ENCODE measurements around the gene ZNF672. TPM values are rescaled to one million over a fixed set of nuclear protein-coding genes. Genes with fewer than 3 reads are reported as not detected.

ZNF672 gene
- polyA plus RNA-seq, 1 donor (not counting 4 experiments of a cell fraction or from before 2014, with no cell fraction given), result 12.6 TPM

- Histone ChIP-seq H3K9me1 (ENCODE audit: control insufficient read depth, extremely low read depth, insufficient read depth, low read length) (no peaks in the 10 kb centered on the region), H3K4me3 (ENCODE audit: control insufficient read depth in 2 of 3, extremely low read depth in 1 of 3, insufficient read depth in 2 of 3, low read depth in 1 of 3, low read length in 3 of 3) (no peak overlapping the region), H3K27ac (ENCODE audit: control insufficient read depth, insufficient read depth, low read length) (no peak overlapping the region), H3K9ac (ENCODE audit: control insufficient read depth, extremely low read depth, insufficient read depth, low read length) (no peak overlapping the region), H3K79me2 (ENCODE audit: control insufficient read depth, insufficient read depth, low read length) (peaks cover 18% of the 10 kb centered on the region), H4K20me1 (ENCODE audit: control insufficient read depth, extremely low read depth, insufficient read depth, low read length) (no peaks in the 10 kb centered on the region), H3K9me3 (ENCODE audit: control insufficient read depth, low read depth, low read length) (no peaks in the 10 kb centered on the region), H2AFZ (ENCODE audit: control insufficient read depth, low read length) (no peak overlapping the region), H3K27me3 (ENCODE audit: control insufficient read depth, extremely low read depth, insufficient read depth, low read length) (no peaks in the 10 kb centered on the region), H3K36me3 (ENCODE audit: control insufficient read depth in 2 of 2, extremely low read depth in 1 of 2, insufficient read depth in 2 of 2, low read length in 2 of 2) (peaks cover 0 to 4% of the 10 kb centered on the region in 2 experiments), H3K4me2 (ENCODE audit: control insufficient read depth, extremely low read depth, insufficient read depth, low read depth, low read length) (no peak overlapping the region), H3K4me1 (ENCODE audit: control insufficient read depth, extremely low read depth, insufficient read depth, low read length) (peaks cover 38% of the 10 kb centered on the region)
- dilution Hi-C loops (cut with MboI; ENCODE audit: extremely low pct_ligation_motif_present, low sequenced_read_pairs), result no loop called here
- DNase-seq (ENCODE audit: low read depth, low spot score), result no peak
- FAIRE-seq, result no peak
- TF ChIP-seq EZH2 (IDR thresholded peaks at IDR 0.05; ENCODE audit: low read length) (no peak), CTCF (optimal IDR thresholded peaks at IDR 0.05 in 1 of 3, IDR thresholded peaks at IDR 0.05 in 1 of 3, conservative IDR thresholded peaks at IDR 0.05 in 1 of 3; ENCODE audit: extremely low read depth in 1 of 3, insufficient read depth in 2 of 3, low read length in 3 of 3) (no peak)
Observed at GRCh38 chr1:248861616-248862015, 23.6 kb downstream of the ZNF672 start.

DNA sequence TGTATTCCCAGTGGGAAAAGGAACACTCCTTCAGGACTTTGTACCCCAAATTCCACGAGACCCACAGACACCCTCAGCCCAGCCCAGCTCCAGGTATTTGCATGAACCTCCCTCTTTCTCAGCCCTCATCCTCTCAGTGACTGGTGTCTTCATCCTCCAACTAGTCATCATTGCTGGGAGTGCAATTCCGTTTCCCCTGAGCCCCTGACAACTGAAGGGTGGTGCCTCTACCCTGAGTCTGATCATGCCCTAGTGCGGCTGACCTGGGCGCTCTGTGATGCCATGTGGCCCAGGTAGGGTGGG is 24.6 kb downstream of the ZNF672 start:
- H3K9me1 ChIP-seq (ENCODE audit: control insufficient read depth, extremely low read depth, insufficient read depth, low read length), result no peaks in the 10 kb centered on the region
- no peaks in the 10 kb centered on the region for H3K9me3 ChIP-seq (ENCODE audit: control insufficient read depth, low read depth, low read length)
- no peaks in the 10 kb centered on the region for H3K27me3 ChIP-seq (ENCODE audit: control insufficient read depth, extremely low read depth, insufficient read depth, low read length)
- DNase-seq (ENCODE audit: low read depth, low spot score), result no peak
- H3K4me2 ChIP-seq (ENCODE audit: control insufficient read depth, extremely low read depth, insufficient read depth, low read depth, low read length), result peak overlapping the region; percentile 87
- no peaks in the 10 kb centered on the region for H4K20me1 ChIP-seq (ENCODE audit: control insufficient read depth, extremely low read depth, insufficient read depth, low read length)
- no peak overlapping the region for H3K27ac ChIP-seq (ENCODE audit: control insufficient read depth, insufficient read depth, low read length)
- peak overlapping the region; percentile 49 for H3K9ac ChIP-seq (ENCODE audit: control insufficient read depth, extremely low read depth, insufficient read depth, low read length)
- peak overlapping the region; percentile 95 for H2AFZ ChIP-seq (ENCODE audit: control insufficient read depth, low read length)
- dilution Hi-C loops (cut with MboI; ENCODE audit: extremely low pct_ligation_motif_present, low sequenced_read_pairs), result no loop called here
- TF ChIP-seq EZH2 (IDR thresholded peaks at IDR 0.05; ENCODE audit: low read length) (no peak), CTCF (optimal IDR thresholded peaks at IDR 0.05 in 1 of 3, IDR thresholded peaks at IDR 0.05 in 1 of 3, conservative IDR thresholded peaks at IDR 0.05 in 1 of 3; ENCODE audit: extremely low read depth in 1 of 3, insufficient read depth in 2 of 3, low read length in 3 of 3) (no peak)
- H3K4me3 ChIP-seq (ENCODE audit: control insufficient read depth in 2 of 3, extremely low read depth in 1 of 3, insufficient read depth in 2 of 3, low read depth in 1 of 3, low read length in 3 of 3), result peak overlapping the region; percentile 35 to 77 (median 65)
- H3K4me1 ChIP-seq (ENCODE audit: control insufficient read depth, extremely low read depth, insufficient read depth, low read length), result peaks cover 29% of the 10 kb centered on the region
- no peak for FAIRE-seq
- no peaks in the 10 kb centered on the region for H3K36me3 ChIP-seq (ENCODE audit: control insufficient read depth in 2 of 2, extremely low read depth in 1 of 2, insufficient read depth in 2 of 2, low read length in 2 of 2)
- peaks cover 9% of the 10 kb centered on the region for H3K79me2 ChIP-seq (ENCODE audit: control insufficient read depth, insufficient read depth, low read length)
